HCT116 (cell line): ENCODE results near the gene ZNF469. TPM values are rescaled to one million over a fixed set of nuclear protein-coding genes. Genes with fewer than 3 reads are reported as not detected.

Experiments
- ATAC-seq: fragments of 200-7000 bp; cut with Tn5 transposase; 2 replicates; pipeline ENCODE4 v1.9.1; 2020; ENCODE audit warnings: mild to moderate bottlenecking, moderate library complexity
- BruUV-seq: library from RNA; stranded (reverse); fragments of 400-500 nt; replicated peaks from 2 replicates; lab custom pipeline; 2021; lab: Mats Ljungman, UMichigan
- CTCF ChIA-PET: fragments of 300-600 bp; sonication (Branson Sonifier 250); formaldehyde crosslinking; loops from one replicate; lab custom pipeline; 2021; ENCODE audit warnings: antibody characterized with exemption; lab: Charles Lee
- POLR2A ChIA-PET: fragments of 300-600, 350-600 bp; sonication (Branson Sonifier 250); formaldehyde crosslinking; loops from one replicate; lab custom pipeline; 2021; ENCODE audit warnings: antibody characterized with exemption; lab: Charles Lee
- RAD21 ChIA-PET, 2 experiments: fragments of 300-600 bp; sonication (Branson Sonifier 250); formaldehyde crosslinking; loops; one replicate each; lab custom pipeline; 2023; ENCODE audit warnings: low total read pairs in 2 of 2; ENCODE audit not compliant: uncharacterized antibody in 2 of 2, unreplicated experiment in 2 of 2, low non-redundant PET in 1 of 2; lab: Charles Lee
- DNase-seq: peaks from one replicate; pipeline ENCODE4 v3.0.0-alpha.2; 2010; ENCODE audit warnings: low read depth, low spot score
- H2AFZ ChIP-seq: fragments of 200-600 bp; shearing (Covaris generic), sonication (generic); 2 replicates; pipeline ENCODE4 v1.6.1; 2017; ENCODE audit warnings: low read depth, mixed run types, mixed read lengths, antibody characterized with exemption, low read length; ENCODE audit not compliant: poor library complexity, severe bottlenecking
- H3K27ac ChIP-seq: 2 replicates; pipeline ENCODE4 v1.5.1; 2012; ENCODE audit warnings: low read depth, low read length
- H3K27me3 ChIP-seq: fragments of 200-600 bp; sonication (generic); 2 replicates; pipeline ENCODE4 v1.6.1; 2016; ENCODE audit warnings: mixed run types, low read length, mixed read lengths; ENCODE audit not compliant: insufficient read depth
- H3K36me3 ChIP-seq, 2 experiments: fragments of 200-500 bp in 1 of 2; fragments of 200-600 bp in 1 of 2; sonication (Bioruptor generic) in 1 of 2; sonication (generic) in 1 of 2; 2 replicates each; pipeline versions ENCODE4 v1.5.1 to v1.6.1; 2014 to 2016; ENCODE audit warnings: low read length in 2 of 2, inconsistent platforms in 1 of 2, mixed read lengths in 1 of 2, mixed run types in 1 of 2; ENCODE audit not compliant: insufficient read depth in 2 of 2, control insufficient read depth in 1 of 2
- H3K4me1 ChIP-seq, 2 experiments: fragments of 200-600 bp in 1 of 2; sonication (generic) in 1 of 2; 2 replicates each; pipeline versions ENCODE4 v1.5.1 to v1.6.1; 2012 to 2017; ENCODE audit warnings: low read length in 2 of 2, inconsistent platforms in 1 of 2, mild to moderate bottlenecking in 1 of 2, mixed read lengths in 1 of 2, mixed run types in 1 of 2, moderate library complexity in 1 of 2; ENCODE audit not compliant: insufficient read depth in 2 of 2, control insufficient read depth in 1 of 2
- H3K4me2 ChIP-seq: fragments of 200-600 bp; sonication (generic); 2 replicates; pipeline ENCODE4 v1.6.1; 2017; ENCODE audit warnings: mixed run types, low read length, mixed read lengths
- H3K4me3 ChIP-seq, 2 experiments: fragments of 200-600 bp in 1 of 2; sonication (generic) in 1 of 2; replicated peaks in 1 of 2; 2 replicates each; pipeline ENCODE4 v1.5.1; 2011 to 2016; ENCODE audit warnings: low read length in 2 of 2, control low read depth in 1 of 2, low read depth in 1 of 2, mild to moderate bottlenecking in 1 of 2, mixed read lengths in 1 of 2, mixed run types in 1 of 2
- H3K79me2 ChIP-seq: fragments of 200-600 bp; sonication (generic); 2 replicates; pipeline ENCODE4 v1.6.1; 2017; ENCODE audit warnings: mild to moderate bottlenecking, mixed run types, low read length, moderate library complexity, mixed read lengths; ENCODE audit not compliant: insufficient read depth
- H3K9ac ChIP-seq: fragments of 200-600 bp; sonication (generic); 2 replicates; pipeline ENCODE4 v1.6.1; 2016; ENCODE audit warnings: low read length, mixed read lengths
- H3K9me2 ChIP-seq: fragments of 200-600 bp; sonication (generic), shearing (Covaris generic); 2 replicates; pipeline ENCODE4 v1.6.1; 2017; ENCODE audit warnings: mixed run types, mild to moderate bottlenecking, moderate library complexity; ENCODE audit not compliant: insufficient read depth
- H3K9me3 ChIP-seq, 2 experiments: fragments of 200-500 bp in 1 of 2; fragments of 200-600 bp in 1 of 2; sonication (Bioruptor generic) in 1 of 2; sonication (generic) in 1 of 2; 2 replicates each; pipeline ENCODE4 v1.6.1; 2014 to 2017; ENCODE audit warnings: low read length in 2 of 2, mixed read lengths in 2 of 2, inconsistent platforms in 1 of 2, low read depth in 1 of 2, mild to moderate bottlenecking in 1 of 2, mixed run types in 1 of 2, moderate library complexity in 1 of 2; ENCODE audit not compliant: control insufficient read depth in 1 of 2, insufficient read depth in 1 of 2
- H4K20me1 ChIP-seq: fragments of 200-600 bp; sonication (generic), shearing (Covaris generic); 2 replicates; pipeline ENCODE4 v1.6.1; 2017; ENCODE audit warnings: mixed run types, mild to moderate bottlenecking, moderate library complexity; ENCODE audit not compliant: insufficient read depth
- ATF3 ChIP-seq: IDR thresholded peaks from 2 replicates; pipeline ENCODE4 v1.6.1; 2012
- CEBPB ChIP-seq: IDR thresholded peaks from 2 replicates; pipeline ENCODE4 v1.6.1; 2012; ENCODE audit warnings: low read depth
- EGR1 ChIP-seq: IDR thresholded peaks from 2 replicates; pipeline ENCODE4 v1.6.1; 2012; ENCODE audit warnings: low read depth
- ELF1 ChIP-seq: IDR thresholded peaks from 2 replicates; pipeline ENCODE4 v1.6.1; 2012; ENCODE audit warnings: low read depth, borderline replicate concordance
- EZH2 ChIP-seq: fragments of 200-600 bp; sonication (generic); IDR thresholded peaks from 2 replicates; pipeline ENCODE4 v1.6.1; 2017; ENCODE audit warnings: antibody characterized with exemption, mixed run types
- EZH2phosphoT487 ChIP-seq: fragments of 200-600 bp; IDR thresholded peaks from 2 replicates; pipeline ENCODE4 v1.6.1; 2018; ENCODE audit warnings: antibody characterized with exemption, borderline replicate concordance
- JUND ChIP-seq: IDR thresholded peaks from 2 replicates; pipeline ENCODE4 v1.6.1; 2012
- POLR2AphosphoS5 ChIP-seq: IDR thresholded peaks from 2 replicates; pipeline ENCODE4 v1.6.1; 2011; ENCODE audit warnings: mild to moderate bottlenecking, low read depth, low read length, moderate library complexity
- RAD21 ChIP-seq: IDR thresholded peaks from 2 replicates; pipeline ENCODE4 v1.6.1; 2012; ENCODE audit warnings: low read depth, mild to moderate bottlenecking
- REST ChIP-seq: IDR thresholded peaks from 2 replicates; pipeline ENCODE4 v1.6.1; 2012; ENCODE audit warnings: low read depth
- SP1 ChIP-seq: IDR thresholded peaks from 2 replicates; pipeline ENCODE4 v1.6.1; 2012; ENCODE audit warnings: low read depth
- TCF7L2 ChIP-seq: IDR thresholded peaks from 2 replicates; pipeline ENCODE4 v1.7.0; 2011; ENCODE audit warnings: borderline replicate concordance, inconsistent platforms; ENCODE audit not compliant: insufficient read depth, insufficient read length; ENCODE audit errors: extremely low read depth
- YY1 ChIP-seq: IDR thresholded peaks from 2 replicates; pipeline ENCODE4 v1.6.1; 2011; ENCODE audit warnings: low read length, low read depth, moderate library complexity, mild to moderate bottlenecking; ENCODE audit not compliant: insufficient replicate concordance; ENCODE audit errors: extremely low read depth
- ZFX ChIP-seq: fragments of 450-650 bp; IDR thresholded peaks from 2 replicates; pipeline ENCODE4 v1.6.1; 2017
- intact Hi-C: fragments of 100-400 bp; cut with micrococcal nuclease; formaldehyde crosslinking; loops from 2 replicates; pipeline ENCODE4 v1.10.0; 2022
- total RNA-seq: library from RNA; stranded (reverse); gene quantifications from one replicate; pipeline ENCODE4 v1.2.1, GENCODE V29; 2021; ENCODE audit not compliant: unreplicated experiment

Gene ZNF469
- total RNA-seq, 1 experiment from 2014 or later, result 5.9 TPM

GRCh38 chr16:88387180-88387765 lies 4.5 kb downstream of the ZNF469 start:
- Histone ChIP-seq H2AFZ (no peak overlapping the region), H3K27me3 (no peaks in the 10 kb centered on the region), H3K9ac (no peak overlapping the region), H3K9me3 (no peaks in the 10 kb centered on the region), H3K4me3 (no peak overlapping the region), H3K27ac (no peak overlapping the region), H3K4me1 (peaks cover 12 to 19% of the 10 kb centered on the region in 2 experiments), H3K4me2 (no peak overlapping the region), H3K79me2 (peaks cover 50% of the 10 kb centered on the region), H3K36me3 (peaks cover 0 to 8% of the 10 kb centered on the region in 2 experiments; a peak in 1 of 4 replicates), H3K9me2 (no peaks in the 10 kb centered on the region), H4K20me1 (no peaks in the 10 kb centered on the region)
- intact Hi-C loops, result no loop called here
- no peak for DNase-seq
- TF ChIP-seq RAD21, result no peak
- TF ChIP-seq ELF1, result no peak
- TF ChIP-seq EZH2, result no peak
- no peak for TF ChIP-seq ZFX
- TF ChIP-seq ATF3, result no peak
- TF ChIP-seq EZH2phosphoT487, result no peak
- no peak for TF ChIP-seq TCF7L2
- TF ChIP-seq POLR2AphosphoS5, result no peak
- TF ChIP-seq JUND, result no peak
- TF ChIP-seq CEBPB, result no peak
- TF ChIP-seq SP1, result no peak
- TF ChIP-seq YY1, result no peak
- TF ChIP-seq EGR1, result no peak
- no peak for TF ChIP-seq REST
- ATAC-seq, result no peak
- CTCF ChIA-PET, result no interaction called here
- POLR2A ChIA-PET, result no interaction called here
- RAD21 ChIA-PET, result no interaction called here
- no TSS peak for BruUV-seq
